Neural cell (in vitro differentiated cells): ENCODE data around the gene KRTAP7-1.

Experiments used
- CTCF ChIP-seq: fragments of 450-650 bp; IDR thresholded peaks from 2 replicates; pipeline ENCODE4 v1.5.1; 2014; ENCODE audit warnings: antibody characterized with exemption, mild to moderate bottlenecking, moderate library complexity; ENCODE audit not compliant: poor library complexity, severe bottlenecking
- EZH2 ChIP-seq: fragments of 200-600, 300-800 bp; shearing (Covaris generic), sonication (generic); IDR thresholded peaks from 2 replicates; pipeline ENCODE4 v1.6.1; 2014; ENCODE audit warnings: antibody characterized with exemption, low read length, borderline replicate concordance, mild to moderate bottlenecking; ENCODE audit not compliant: insufficient read depth, poor library complexity, severe bottlenecking
- MXI1 ChIP-seq: fragments of 450-650 bp; conservative IDR thresholded peaks from 2 replicates; pipeline ENCODE4 v1.6.1; 2014; ENCODE audit warnings: antibody characterized with exemption, mild to moderate bottlenecking; ENCODE audit not compliant: poor library complexity, severe bottlenecking
- POLR2AphosphoS5 ChIP-seq: IDR thresholded peaks from 2 replicates; pipeline ENCODE4 v1.6.1; 2012
- REST ChIP-seq: IDR thresholded peaks from 2 replicates; pipeline ENCODE4 v1.6.1; 2012; ENCODE audit warnings: borderline replicate concordance

- no peak for TF ChIP-seq EZH2
- no peak for TF ChIP-seq CTCF
- TF ChIP-seq POLR2AphosphoS5, result no peak
- no peak for TF ChIP-seq REST
- TF ChIP-seq MXI1, result no peak
Observed at GRCh38 chr21:30829659-30830058, at the start of gene KRTAP7-1.
